ENCODE data around the gene CLSTN1.

GRCh38 chr1:9723068-9723805 lies 100.5 kb downstream of the CLSTN1 start:
- TF ChIP-seq CTCF (IDR thresholded peaks at IDR 0.05; ENCODE audit: insufficient read depth, low read depth, low read length) (no peak), EZH2 (IDR thresholded peaks at IDR 0.05; ENCODE audit: insufficient read depth, low read length) (no peak)

All from astrocyte (in vitro differentiated cells and primary cell).